SH-SY5Y (cell line): ENCODE measurements around the gene SLX4.

Experiments
- GATA2 ChIP-seq: IDR thresholded peaks from 2 replicates; pipeline ENCODE4 v1.6.1; 2011; ENCODE audit warnings: mild to moderate bottlenecking, low read depth, low read length
- GATA3 ChIP-seq: IDR thresholded peaks from 2 replicates; pipeline ENCODE4 v1.6.1; 2011; ENCODE audit warnings: low read depth, mild to moderate bottlenecking, low read length, moderate library complexity

GRCh38 chr16:3642397-3643094 is 31.1 kb upstream of the SLX4 start:
- TF ChIP-seq GATA3 (no peak), GATA2 (no peak)
